H9 (cell line): ENCODE results near the gene DCC. TPM values are rescaled to one million over a fixed set of nuclear protein-coding genes. Genes with fewer than 3 reads are reported as not detected.

Experiments
- DNase-seq: peaks from one replicate; pipeline ENCODE4 v3.0.0-alpha.2; 2017
- H2AFZ ChIP-seq: one replicate; pipeline ENCODE4 v1.6.1; 2013; ENCODE audit warnings: mild to moderate bottlenecking, low read length, control low read depth, moderate library complexity
- H2AK5ac ChIP-seq: 2 replicates; pipeline ENCODE4 v1.6.1; 2013; ENCODE audit warnings: low read length, control low read depth, mixed read lengths; ENCODE audit not compliant: insufficient read length
- H2BK120ac ChIP-seq: one replicate; pipeline ENCODE4 v1.6.1; 2013; ENCODE audit warnings: low read depth, mild to moderate bottlenecking, low read length, control low read depth, inconsistent platforms; ENCODE audit not compliant: poor library complexity, severe bottlenecking
- H2BK12ac ChIP-seq: 2 replicates; pipeline ENCODE4 v1.6.1; 2013; ENCODE audit warnings: low read length, control low read depth, mixed read lengths, low read depth; ENCODE audit not compliant: insufficient read length
- H2BK15ac ChIP-seq: 2 replicates; pipeline ENCODE4 v1.6.1; 2013; ENCODE audit warnings: low read depth, low read length, control low read depth
- H2BK20ac ChIP-seq: one replicate; pipeline ENCODE4 v1.6.1; 2013; ENCODE audit warnings: low read depth, mild to moderate bottlenecking, low read length, control low read depth, inconsistent platforms; ENCODE audit not compliant: poor library complexity, severe bottlenecking
- H2BK5ac ChIP-seq: 2 replicates; pipeline ENCODE4 v1.6.1; 2013; ENCODE audit warnings: low read length, control low read depth, mixed read lengths; ENCODE audit not compliant: insufficient read length
- H3K14ac ChIP-seq: 2 replicates; pipeline ENCODE4 v1.6.1; 2013; ENCODE audit warnings: low read length, control low read depth; ENCODE audit not compliant: insufficient read depth
- H3K18ac ChIP-seq: 2 replicates; pipeline ENCODE4 v1.6.1; 2013; ENCODE audit warnings: low read depth, mild to moderate bottlenecking, mixed read lengths, low read length, control low read depth; ENCODE audit not compliant: insufficient read length
- H3K23ac ChIP-seq: 2 replicates; pipeline ENCODE4 v1.6.1; 2013; ENCODE audit warnings: low read length, control low read depth, mixed read lengths, low read depth; ENCODE audit not compliant: insufficient read length
- H3K23me2 ChIP-seq: 2 replicates; pipeline ENCODE4 v1.6.1; 2013; ENCODE audit warnings: low read depth, mild to moderate bottlenecking, mixed read lengths, low read length, control low read depth; ENCODE audit not compliant: insufficient read length, poor library complexity, severe bottlenecking
- H3K27ac ChIP-seq: 2 replicates; pipeline ENCODE4 v1.5.1; 2013; ENCODE audit warnings: low read length, control low read depth, mixed read lengths, low read depth; ENCODE audit not compliant: insufficient read length
- H3K27me3 ChIP-seq: 2 replicates; pipeline ENCODE4 v1.6.1; 2013; ENCODE audit warnings: low read length, control low read depth, inconsistent platforms; ENCODE audit not compliant: insufficient read depth
- H3K4ac ChIP-seq: 2 replicates; pipeline ENCODE4 v1.6.1; 2013; ENCODE audit warnings: low read depth, mild to moderate bottlenecking, control low read depth, inconsistent platforms, low read length, moderate library complexity
- H3K4me1 ChIP-seq: 2 replicates; pipeline ENCODE4 v1.6.1; 2013; ENCODE audit warnings: low read length, control low read depth, inconsistent platforms; ENCODE audit not compliant: insufficient read depth
- H3K4me2 ChIP-seq: 2 replicates; pipeline ENCODE4 v1.6.1; 2013; ENCODE audit warnings: low read length, control low read depth, mixed read lengths; ENCODE audit not compliant: insufficient read length, insufficient read depth
- H3K56ac ChIP-seq: 2 replicates; pipeline ENCODE4 v1.6.1; 2013; ENCODE audit warnings: low read depth, mild to moderate bottlenecking, mixed read lengths, low read length, control low read depth; ENCODE audit not compliant: insufficient read length
- H3K79me1 ChIP-seq: 2 replicates; pipeline ENCODE4 v1.6.1; 2013; ENCODE audit warnings: low read depth, mild to moderate bottlenecking, moderate library complexity, low read length, control low read depth, inconsistent platforms; ENCODE audit not compliant: insufficient read depth, poor library complexity, severe bottlenecking
- H3K79me2 ChIP-seq: 2 replicates; pipeline ENCODE4 v1.6.1; 2013; ENCODE audit warnings: low read length, control low read depth, inconsistent platforms; ENCODE audit not compliant: insufficient read depth
- H3K9ac ChIP-seq: 2 replicates; pipeline ENCODE4 v1.6.1; 2013; ENCODE audit warnings: low read length, control low read depth, mixed read lengths; ENCODE audit not compliant: insufficient read length; ENCODE audit errors: extremely low read depth
- H3K9me3 ChIP-seq: one replicate; pipeline ENCODE4 v1.6.1; 2013; ENCODE audit warnings: low read depth, low read length, inconsistent platforms; ENCODE audit not compliant: control insufficient read depth
- H3T11ph ChIP-seq: one replicate; pipeline ENCODE4 v1.6.1; 2013; ENCODE audit warnings: mild to moderate bottlenecking, low read length, control low read depth, inconsistent platforms
- H4K20me1 ChIP-seq: one replicate; pipeline ENCODE4 v1.6.1; 2013; ENCODE audit not compliant: control insufficient read depth, insufficient read length, insufficient read depth
- H4K5ac ChIP-seq: 2 replicates; pipeline ENCODE4 v1.6.1; 2013; ENCODE audit warnings: low read depth, mild to moderate bottlenecking, mixed read lengths, low read length, control low read depth; ENCODE audit not compliant: insufficient read length
- H4K8ac ChIP-seq: replicated peaks from 2 replicates; pipeline ENCODE4 v1.6.1; 2013; ENCODE audit warnings: low read length, control low read depth, mixed read lengths, low read depth; ENCODE audit not compliant: insufficient read length
- H4K91ac ChIP-seq: 2 replicates; pipeline ENCODE4 v1.6.1; 2013; ENCODE audit warnings: low read depth, mild to moderate bottlenecking, moderate library complexity, mixed read lengths, low read length, control low read depth; ENCODE audit not compliant: insufficient read length
- H3K27ac Mint-ChIP-seq, 3 experiments: 2 replicates in 2 of 3; 3 replicates in 1 of 3; pipeline ENCODE4 v1.8.0; 2020 to 2021; ENCODE audit warnings: mixed read lengths in 3 of 3, mild to moderate bottlenecking in 1 of 3, moderate library complexity in 1 of 3
- H3K27me3 Mint-ChIP-seq: 2 replicates; pipeline ENCODE4 v1.8.0; 2021; ENCODE audit warnings: low read depth, mild to moderate bottlenecking, moderate library complexity, mixed read lengths
- H3K36me3 Mint-ChIP-seq, 3 experiments: 2 replicates in 2 of 3; 3 replicates in 1 of 3; pipeline ENCODE4 v1.8.0; 2020 to 2021; ENCODE audit warnings: low read depth in 3 of 3, mixed read lengths in 3 of 3; ENCODE audit not compliant: insufficient read depth in 1 of 3
- H3K4me1 Mint-ChIP-seq, 2 experiments: 2 replicates each; pipeline ENCODE4 v1.8.0; 2020; ENCODE audit warnings: mixed read lengths in 2 of 2
- H3K4me3 Mint-ChIP-seq, 2 experiments: 2 replicates in 1 of 2; 3 replicates in 1 of 2; pipeline ENCODE4 v1.8.0; 2020 to 2021; ENCODE audit warnings: mild to moderate bottlenecking in 2 of 2, mixed read lengths in 2 of 2, moderate library complexity in 1 of 2
- H3K9me3 Mint-ChIP-seq, 2 experiments: 2 replicates in 1 of 2; 3 replicates in 1 of 2; pipeline ENCODE4 v1.8.0; 2020; ENCODE audit warnings: mild to moderate bottlenecking in 2 of 2, mixed read lengths in 2 of 2, moderate library complexity in 1 of 2
- WGBS: extraction: QIAGEN DNeasy Blood & Tissue Kit; methylation state at CpG from one replicate; pipeline ENCODE4 v1.1.7; 2013; ENCODE audit warnings: missing lambda C conversion rate, low lambda C conversion rate, mixed read lengths; ENCODE audit not compliant: insufficient read length; ENCODE audit errors: extremely low coverage; 5-methylcytosine and 5-hydroxymethylcytosine counted together
- total RNA-seq: library from RNA; stranded (reverse); gene quantifications from 2 replicates; pipeline ENCODE4 v1.2.1, GENCODE V29; 2021
- TF ChIP-seq, protein P1 (sequence below): fragments of 200-600 bp; sonication (generic); conservative IDR thresholded peaks from 3 replicates; pipeline ENCODE4 v1.8.0; 2021; ENCODE audit warnings: antibody characterized with exemption, mild to moderate bottlenecking

The DCC gene
- total RNA-seq, 1 experiment from 2014 or later, result 0.35 TPM

DNA sequence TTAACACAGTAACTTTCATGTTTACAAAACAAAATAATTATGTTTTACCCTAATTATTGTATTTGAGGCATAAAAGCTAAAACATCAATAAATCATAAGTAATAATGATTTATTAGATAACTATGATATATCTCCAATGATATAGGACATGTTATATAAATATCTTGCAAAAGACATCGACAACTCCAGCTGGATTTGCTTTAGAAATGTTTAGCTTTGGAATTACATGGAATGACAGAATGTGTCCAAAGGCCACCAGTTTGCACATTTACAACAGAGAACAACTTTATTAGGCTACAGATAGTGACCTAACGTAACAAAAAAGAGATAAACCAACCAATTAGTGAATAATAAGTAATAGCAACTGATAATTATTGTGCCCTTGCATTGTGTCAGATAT, 475.7 kb downstream of the DCC start:
- no peak overlapping the region for H3K4me3 Mint-ChIP-seq
- Histone ChIP-seq H4K91ac (no peak overlapping the region), H4K20me1 (no peaks in the 10 kb centered on the region), H2AFZ (no peak overlapping the region), H3K9me3 (no peaks in the 10 kb centered on the region), H3K27ac (no peak overlapping the region), H3K79me2 (no peaks in the 10 kb centered on the region), H3K14ac (no peak overlapping the region), H4K5ac (no peak overlapping the region), H3K4me2 (no peak overlapping the region), H3K4me1 (no peaks in the 10 kb centered on the region), H2BK5ac (no peak overlapping the region), H2BK20ac (no peak overlapping the region), H2BK120ac (no peak overlapping the region), H3K56ac (no peak overlapping the region), H3K18ac (no peak overlapping the region), H3K23me2 (no peaks in the 10 kb centered on the region), H2BK15ac (no peak overlapping the region), H3K9ac (no peak overlapping the region), H3K79me1 (no peaks in the 10 kb centered on the region), H3T11ph (no peak overlapping the region), H3K23ac (no peak overlapping the region), H3K4ac (no peak overlapping the region), H4K8ac (no peak overlapping the region), H2BK12ac (no peak overlapping the region), H3K27me3 (no peaks in the 10 kb centered on the region), H2AK5ac (no peak overlapping the region)
- TF ChIP-seq, protein P1, sequence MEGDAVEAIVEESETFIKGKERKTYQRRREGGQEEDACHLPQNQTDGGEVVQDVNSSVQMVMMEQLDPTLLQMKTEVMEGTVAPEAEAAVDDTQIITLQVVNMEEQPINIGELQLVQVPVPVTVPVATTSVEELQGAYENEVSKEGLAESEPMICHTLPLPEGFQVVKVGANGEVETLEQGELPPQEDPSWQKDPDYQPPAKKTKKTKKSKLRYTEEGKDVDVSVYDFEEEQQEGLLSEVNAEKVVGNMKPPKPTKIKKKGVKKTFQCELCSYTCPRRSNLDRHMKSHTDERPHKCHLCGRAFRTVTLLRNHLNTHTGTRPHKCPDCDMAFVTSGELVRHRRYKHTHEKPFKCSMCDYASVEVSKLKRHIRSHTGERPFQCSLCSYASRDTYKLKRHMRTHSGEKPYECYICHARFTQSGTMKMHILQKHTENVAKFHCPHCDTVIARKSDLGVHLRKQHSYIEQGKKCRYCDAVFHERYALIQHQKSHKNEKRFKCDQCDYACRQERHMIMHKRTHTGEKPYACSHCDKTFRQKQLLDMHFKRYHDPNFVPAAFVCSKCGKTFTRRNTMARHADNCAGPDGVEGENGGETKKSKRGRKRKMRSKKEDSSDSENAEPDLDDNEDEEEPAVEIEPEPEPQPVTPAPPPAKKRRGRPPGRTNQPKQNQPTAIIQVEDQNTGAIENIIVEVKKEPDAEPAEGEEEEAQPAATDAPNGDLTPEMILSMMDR, result no peak
- H3K27me3 Mint-ChIP-seq, result peaks cover 13% of the 10 kb centered on the region
- no peaks in the 10 kb centered on the region; a peak in 2 of 5 replicates for H3K9me3 Mint-ChIP-seq
- WGBS, result no CpG with 5 or more reads among the region's 2 CpGs
- H3K27ac Mint-ChIP-seq, result no peak overlapping the region
- DNase-seq, result no peak
- no peaks in the 10 kb centered on the region for H3K4me1 Mint-ChIP-seq
- no peaks in the 10 kb centered on the region for H3K36me3 Mint-ChIP-seq
